Stimulated activated CD4-positive, alpha-beta T cell treated with anti-CD3 and anti-CD28 coated beads, Interleukin-4, amount 100 ng/mL, for 24 hours (primary cell): ENCODE data around the gene GBP4.

ENCODE experiments used
- DNase-seq: peaks from one replicate; pipeline ENCODE4 v3.0.0-alpha.2; 2020

Gene GBP4

GRCh38 chr1:89170170-89171066 is 28.3 kb downstream of the GBP4 start:
- no peak for DNase-seq

GRCh38 chr1:89169166-89169565 is 29.6 kb downstream of the GBP4 start:
- DNase-seq = no peak

- no peak for DNase-seq
These were observed 31.0 kb downstream of the GBP4 start for GRCh38 chr1:89167590-89168230.

GRCh38 chr1:89166705-89167104 is 32.0 kb downstream of the GBP4 start:
- DNase-seq = no peak

- no peak for DNase-seq
These were observed 32.9 kb downstream of the GBP4 start for GRCh38 chr1:89165811-89166210.

- no peak for DNase-seq
These were observed 47.7 kb downstream of the GBP4 start for GRCh38 chr1:89151047-89151446.

GRCh38 chr1:89149976-89150375 is 48.8 kb downstream of the GBP4 start:
- no peak for DNase-seq

GRCh38 chr1:89149229-89149628 is 49.5 kb downstream of the GBP4 start:
- no peak for DNase-seq

GRCh38 chr1:89147678-89148658 is 50.8 kb downstream of the GBP4 start:
- no peak for DNase-seq

GRCh38 chr1:89146721-89147120 is 52.0 kb downstream of the GBP4 start:
- no peak for DNase-seq

- no peak for DNase-seq
These were observed 55.3 kb downstream of the GBP4 start for GRCh38 chr1:89143484-89143883.

- no peak for DNase-seq
These were observed 56.6 kb downstream of the GBP4 start for GRCh38 chr1:89142160-89142559.

GRCh38 chr1:89133747-89134146 is 65.0 kb downstream of the GBP4 start:
- DNase-seq = no peak
